NCI-H1048 (cell line): ENCODE results near the gene FBXO17.
"Not testable (repeated sequence)": the region's sequence is repeated elsewhere in the genome, so short reads cannot be mapped to it uniquely, and the experiment has no call there.

Experiments
- DNase-seq: peaks from one replicate; lab custom pipeline; 2025; lab: John Stamatoyannopoulos, UW

The FBXO17 gene

DNA sequence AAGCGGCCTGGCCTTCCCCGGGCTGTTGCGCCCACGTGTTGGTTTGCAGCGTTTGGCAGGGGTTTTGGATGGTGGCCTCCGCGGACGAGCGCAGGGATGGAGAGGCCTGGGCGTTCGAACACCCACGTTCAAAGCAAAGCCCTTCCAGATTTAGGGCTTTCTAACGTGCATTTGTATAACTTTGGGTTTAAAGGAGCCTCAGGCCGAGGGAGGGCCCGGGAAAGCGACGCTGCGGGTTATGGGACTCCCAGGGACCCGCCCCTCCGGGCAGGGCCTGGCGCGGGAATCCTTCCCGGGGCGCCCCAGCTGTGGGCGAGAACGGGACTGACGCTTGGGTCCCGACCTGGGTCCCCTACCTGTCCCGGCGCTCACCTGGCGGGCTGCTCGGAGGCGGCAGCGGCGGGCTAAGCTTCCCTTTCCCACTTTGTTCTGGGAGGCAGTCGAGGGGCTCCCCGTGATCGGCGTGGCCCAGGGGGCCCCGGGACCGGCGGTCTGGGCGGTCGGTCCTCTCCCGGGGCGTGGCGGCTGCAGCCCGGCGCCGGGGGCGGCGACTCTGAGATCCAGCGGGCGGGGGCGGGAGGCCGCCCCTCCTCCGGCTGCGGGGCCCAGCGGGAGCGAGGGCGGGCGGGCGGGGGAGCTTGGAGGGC is at the start of gene FBXO17:
TSS of gene FBXO17 (minus strand) at position 529 of the 647 bp plus-strand sequence. CDS start 25,423 bp downstream, outside the sequence.
- DNase-seq = no peak

- DNase-seq = no peak
Measured at GRCh38 chr19:39024875-39025641, 49.5 kb upstream of the FBXO17 start.

GRCh38 chr19:39021063-39021462 is 45.5 kb upstream of the FBXO17 start:
- DNase-seq = no peak

DNA sequence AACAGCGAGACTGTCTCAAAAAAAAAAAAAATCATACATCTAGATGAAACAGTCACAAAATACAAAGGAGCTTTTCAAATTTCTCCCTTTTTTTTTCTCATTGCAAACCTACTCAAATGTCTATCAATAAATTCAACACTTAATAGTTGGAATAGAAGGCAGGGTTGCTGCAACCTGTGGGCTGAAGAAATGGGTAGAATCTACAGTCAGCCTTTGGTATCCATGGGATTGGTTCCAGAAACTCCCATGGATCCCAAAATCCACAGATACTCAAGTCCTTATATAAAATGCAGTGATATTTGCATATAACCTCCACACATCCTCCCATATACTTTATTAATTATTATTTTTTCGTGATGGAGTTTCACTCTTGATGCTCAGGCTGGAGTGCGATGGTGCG is 42.1 kb upstream of the FBXO17 start:
- no peak for DNase-seq

- no peak for DNase-seq
Measured at GRCh38 chr19:39017026-39017425, 41.5 kb upstream of the FBXO17 start.

DNA sequence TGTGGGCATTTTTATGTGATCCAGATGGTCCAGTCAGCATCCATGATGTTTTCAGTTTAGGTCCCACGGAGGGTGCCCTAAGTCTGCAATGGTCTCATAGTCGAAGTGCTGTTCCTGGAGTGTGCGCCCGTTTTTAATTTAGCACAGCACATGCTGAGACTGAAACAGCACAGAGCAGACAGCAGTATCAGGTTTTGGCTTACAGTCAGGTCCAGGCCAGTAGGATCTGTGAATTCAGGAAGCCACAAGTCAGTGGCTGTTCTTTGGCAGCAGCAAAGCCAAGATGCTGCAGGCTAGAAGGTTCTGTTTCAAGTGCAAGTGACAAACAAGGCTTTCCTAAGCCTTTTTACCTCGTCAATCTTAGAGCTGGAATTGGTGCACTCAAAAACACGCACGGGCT is 38.5 kb upstream of the FBXO17 start:
- no peak for DNase-seq

GRCh38 chr19:39009001-39009400 is 33.5 kb upstream of the FBXO17 start:
- DNase-seq = no peak

DNA sequence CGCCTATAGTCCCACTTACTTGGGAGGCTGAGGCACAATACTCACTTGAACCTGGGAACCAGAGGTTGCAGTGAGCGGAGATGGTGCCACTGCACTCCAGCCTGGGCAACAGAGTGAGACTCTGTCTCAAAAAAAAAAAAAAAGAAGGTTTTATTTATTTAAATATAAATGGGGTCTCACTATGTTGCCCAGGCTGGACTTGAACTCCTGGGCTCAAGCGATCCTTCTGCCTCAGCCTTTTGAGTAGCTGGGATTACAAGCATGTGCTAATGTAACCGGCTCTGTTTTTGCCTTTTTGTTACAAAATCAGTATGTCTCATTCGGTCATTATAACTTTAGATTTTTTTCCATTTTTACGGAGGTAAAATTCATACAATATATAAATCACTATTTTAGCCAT is 32.6 kb upstream of the FBXO17 start:
- DNase-seq = no peak

GRCh38 chr19:39007096-39007495 is 31.6 kb upstream of the FBXO17 start:
- no peak for DNase-seq

- no peak for DNase-seq
Measured at GRCh38 chr19:39004403-39004802, 28.9 kb upstream of the FBXO17 start.

GRCh38 chr19:39003796-39004195 is 28.3 kb upstream of the FBXO17 start:
- no peak for DNase-seq

DNA sequence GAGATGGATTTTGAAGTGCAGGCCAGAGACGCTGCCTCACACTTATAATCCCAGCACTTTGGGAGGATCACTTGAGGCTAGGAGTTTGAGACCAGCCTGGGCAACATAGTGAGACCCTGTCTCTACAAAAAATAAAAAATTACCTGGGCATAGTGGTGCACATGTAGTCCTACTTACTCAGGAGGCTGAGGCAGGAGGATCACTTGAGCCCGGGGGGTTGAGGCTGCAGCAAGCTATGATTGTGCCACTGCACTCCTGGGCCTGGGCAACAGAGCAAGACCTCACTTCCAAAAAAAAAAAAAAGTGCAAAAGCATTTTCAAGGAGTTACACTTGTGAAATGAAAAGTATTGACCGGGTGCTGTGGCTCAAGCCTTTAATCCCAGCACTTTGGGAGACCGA is 27.6 kb upstream of the FBXO17 start:
- DNase-seq = no peak

- no peak for DNase-seq
Measured at GRCh38 chr19:39001041-39001440, 25.5 kb upstream of the FBXO17 start.

- DNase-seq = not testable (repeated sequence)
Measured at GRCh38 chr19:38997576-38997975, 22.0 kb upstream of the FBXO17 start.

- no peak for DNase-seq
Measured at GRCh38 chr19:38993271-38993670, 17.7 kb upstream of the FBXO17 start.

DNA sequence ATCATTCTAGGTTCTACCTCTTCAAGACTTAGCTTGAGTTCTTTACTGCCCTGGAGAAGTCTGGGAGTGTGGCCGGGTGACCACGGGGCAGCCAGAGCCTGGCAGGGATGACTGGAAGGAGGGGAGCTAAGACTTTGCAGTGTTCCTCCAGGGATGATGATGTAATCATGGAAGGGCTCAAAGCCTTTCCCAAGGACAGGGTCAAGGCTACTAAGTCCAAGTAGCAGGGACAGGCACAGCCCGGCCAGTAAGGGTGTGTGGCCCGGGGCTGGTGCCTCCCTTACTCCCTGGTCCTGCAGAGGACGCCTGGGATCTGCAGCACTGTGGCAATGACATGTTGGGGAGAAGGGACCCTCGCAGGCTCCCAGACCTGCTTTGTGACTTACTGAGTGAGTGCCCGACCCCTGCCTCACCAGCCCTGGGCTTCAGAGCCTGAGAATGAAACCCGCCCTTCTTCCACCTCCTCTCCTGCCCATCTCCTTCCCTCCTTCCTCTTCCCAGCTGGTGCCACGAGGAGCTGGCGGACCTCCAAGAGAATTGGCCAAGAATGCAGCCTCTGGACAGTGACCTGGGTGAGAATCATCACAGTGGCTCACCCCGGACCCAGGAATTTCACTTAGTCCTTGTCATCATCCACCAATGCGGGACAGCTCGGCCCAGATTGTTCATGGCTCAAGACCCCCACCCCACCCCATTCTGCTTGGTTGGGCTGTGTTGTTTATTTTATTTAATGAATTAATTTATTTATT is 15.6 kb upstream of the FBXO17 start:
- no peak for DNase-seq

- DNase-seq = not testable (repeated sequence)
Measured at GRCh38 chr19:38989614-38990013, 14.1 kb upstream of the FBXO17 start.

DNA sequence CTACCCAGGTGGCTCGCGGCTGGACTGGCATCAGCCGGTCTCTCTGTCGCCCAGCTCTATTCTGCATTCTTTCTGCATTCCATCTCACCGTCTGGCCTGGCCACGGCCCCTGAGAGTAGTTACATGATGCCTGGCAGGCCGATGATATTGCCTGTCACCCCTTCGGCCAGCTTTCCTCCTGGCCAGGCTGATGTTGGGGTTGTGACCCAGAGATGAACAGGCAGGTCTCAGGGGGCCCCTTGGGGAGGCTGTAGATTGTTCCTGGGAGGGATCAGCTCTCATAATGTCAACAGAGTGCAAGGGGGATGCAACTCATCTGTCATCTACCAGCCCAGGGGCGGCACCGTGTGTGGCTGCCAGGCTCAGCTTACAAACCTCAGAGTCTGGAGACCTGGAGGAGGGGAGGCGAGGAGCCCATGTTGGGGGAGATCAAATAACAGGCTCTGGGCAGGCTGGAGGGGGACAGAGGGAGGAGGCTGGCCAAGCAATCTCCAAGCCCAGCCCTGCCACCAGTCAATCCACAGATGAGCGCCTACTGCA is 13.6 kb upstream of the FBXO17 start:
- DNase-seq = no peak

- DNase-seq = not testable (repeated sequence)
Measured at GRCh38 chr19:38988627-38989026, 13.1 kb upstream of the FBXO17 start.

DNA sequence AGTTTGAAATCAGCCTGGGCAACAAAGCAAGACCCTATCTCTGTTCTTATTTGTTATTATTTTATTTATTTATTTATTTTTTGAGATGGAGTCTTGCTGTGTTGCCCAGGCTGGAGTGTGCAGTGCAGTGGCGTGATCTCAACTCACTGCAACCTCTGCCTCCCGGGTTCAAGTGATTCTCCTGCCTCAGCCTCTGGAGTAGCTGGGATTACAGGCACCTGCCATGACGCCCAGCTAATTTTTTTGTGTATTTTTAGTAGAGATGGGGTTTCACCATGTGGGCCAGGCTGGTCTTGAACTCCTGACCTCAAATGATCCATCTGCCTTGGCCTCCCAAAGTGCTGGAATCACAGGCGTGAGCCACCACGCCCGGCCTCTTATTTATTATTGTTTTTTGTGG is 12.2 kb upstream of the FBXO17 start:
- DNase-seq = not testable (repeated sequence)

DNA sequence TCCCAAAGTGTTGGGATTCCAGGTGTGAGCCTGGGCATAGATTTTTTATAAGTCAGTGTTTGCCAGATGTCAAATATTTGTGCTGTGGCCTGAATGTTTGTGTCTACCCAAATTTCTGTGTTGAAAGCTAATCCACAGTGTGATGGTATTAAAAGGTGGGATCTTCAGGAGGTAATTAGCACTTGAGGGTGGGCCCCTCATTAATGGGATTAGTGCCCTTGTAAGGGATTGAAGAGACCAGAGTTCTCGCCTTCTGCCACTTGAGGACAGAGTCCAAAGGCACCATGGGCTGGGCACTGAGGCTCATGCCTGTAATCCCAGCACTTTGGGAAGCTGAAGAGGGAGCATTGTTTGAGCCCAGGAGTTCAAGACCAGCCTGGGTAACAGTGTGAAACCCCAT is 9.7 kb upstream of the FBXO17 start:
- no peak for DNase-seq

DNA sequence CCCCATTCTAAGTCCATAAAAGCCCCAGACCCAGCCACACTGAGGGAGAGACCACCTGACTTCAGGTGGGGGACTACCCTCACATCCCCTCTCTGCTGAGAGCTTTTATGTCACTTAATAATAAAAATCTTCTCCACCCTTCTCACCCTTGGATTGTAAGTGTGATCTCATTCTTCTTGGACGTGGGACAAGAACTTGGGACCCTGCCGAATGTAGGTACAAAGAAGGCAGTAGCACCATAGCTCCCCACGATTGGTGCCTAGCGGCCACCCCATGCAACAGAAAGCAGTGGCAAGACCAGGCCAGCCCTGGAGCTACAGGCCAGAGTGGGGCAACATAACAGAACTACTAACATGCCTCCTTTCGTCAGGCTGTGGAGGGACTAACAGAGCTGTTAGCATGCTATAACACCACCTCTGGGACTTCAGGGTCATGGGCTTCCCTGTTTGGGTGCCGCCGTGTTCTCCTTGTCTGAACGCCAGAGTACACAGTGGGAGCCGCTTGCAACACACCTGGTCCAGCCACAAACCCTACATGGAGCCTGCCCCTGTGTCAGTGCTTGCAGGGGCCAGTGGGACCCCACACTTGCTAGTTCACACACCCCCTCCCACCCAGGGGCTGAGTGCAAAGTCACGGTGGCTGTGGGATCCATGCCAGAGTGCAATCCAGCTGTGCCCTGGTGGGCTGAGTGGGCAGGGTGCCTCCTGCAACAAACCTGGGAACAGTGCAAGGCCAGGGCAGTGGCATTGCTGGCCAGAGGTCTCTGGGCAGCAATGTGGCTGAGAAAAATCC is 5.2 kb upstream of the FBXO17 start:
- no peak for DNase-seq
